PFSK-1 (cell line): ENCODE data around the gene SYCE3.

Experiments
- SIN3A ChIP-seq: IDR thresholded peaks from 2 replicates; pipeline ENCODE4 v1.6.1; 2012; ENCODE audit warnings: mild to moderate bottlenecking, low read length, moderate library complexity, borderline replicate concordance; ENCODE audit not compliant: insufficient read depth
- TAF1 ChIP-seq: IDR thresholded peaks from 2 replicates; pipeline ENCODE4 v1.6.1; 2012; ENCODE audit warnings: low read length, control low read depth, borderline replicate concordance; ENCODE audit not compliant: insufficient read depth

DNA sequence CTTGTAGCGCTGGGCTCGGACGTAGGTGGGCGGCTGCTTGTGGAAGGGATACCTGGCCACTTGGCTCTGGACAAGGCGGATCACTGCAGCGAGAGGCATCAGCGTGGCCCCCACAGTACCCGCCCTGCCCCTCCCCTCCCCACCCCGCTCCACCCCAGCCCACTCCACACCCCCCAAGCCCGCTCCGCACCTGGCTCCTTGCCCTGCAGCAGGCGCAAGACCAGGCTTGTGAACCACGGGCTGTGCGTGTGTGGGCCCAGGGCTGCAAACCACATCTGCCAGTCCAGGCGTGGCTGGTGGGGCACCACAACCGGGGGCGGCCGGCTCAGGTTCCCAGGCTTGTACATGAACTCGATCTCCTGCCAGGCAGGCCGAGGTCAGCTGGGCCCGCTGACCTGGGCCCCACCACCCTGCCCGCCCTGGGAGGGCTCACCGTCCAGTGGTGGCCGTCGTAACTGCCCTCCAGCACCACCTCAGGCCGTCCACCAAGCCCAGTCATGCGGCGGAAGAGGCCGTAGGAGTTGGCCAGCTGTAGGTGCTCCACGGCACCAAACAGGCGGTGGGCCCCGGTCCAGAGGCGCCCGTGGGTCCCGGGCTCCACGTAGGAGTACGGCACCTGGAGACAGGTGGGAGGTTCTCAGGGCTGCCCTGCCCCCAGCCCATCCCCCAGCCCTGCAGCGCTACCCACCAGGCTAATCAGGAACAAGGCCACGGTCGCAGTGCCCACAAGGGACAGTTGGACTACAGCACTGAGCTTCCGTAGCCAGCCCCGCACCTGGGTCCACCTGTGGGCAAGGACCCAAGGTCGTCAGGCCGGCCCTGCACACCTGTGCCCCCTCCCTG is 58.1 kb downstream of the SYCE3 start:
- TF ChIP-seq SIN3A (no peak), TAF1 (no peak)
